Stomach smooth muscle (tissue), 2 donors: Measurements from ENCODE around the gene ERC1.

Source experiments
- H3K27ac ChIP-seq: one replicate; pipeline ENCODE4 v1.7.0; 2013; ENCODE audit warnings: mild to moderate bottlenecking, low read length, inconsistent platforms
- H3K27me3 ChIP-seq, 2 donors: one replicate each; pipeline ENCODE4 v1.7.0; 2013; ENCODE audit warnings: low read length in 2 of 2; ENCODE audit not compliant: insufficient read depth in 2 of 2, control insufficient read depth in 1 of 2
- H3K36me3 ChIP-seq, 2 donors: one replicate each; pipeline ENCODE4 v1.7.0; 2013; ENCODE audit warnings: low read length in 2 of 2; ENCODE audit not compliant: control insufficient read depth in 2 of 2, insufficient read depth in 2 of 2
- H3K4me1 ChIP-seq: one replicate; pipeline ENCODE4 v1.7.0; 2013; ENCODE audit warnings: low read length; ENCODE audit not compliant: control insufficient read depth, insufficient read depth
- H3K4me3 ChIP-seq, 2 donors: one replicate each; pipeline ENCODE4 v1.7.0; 2013; ENCODE audit warnings: low read length in 2 of 2
- H3K9ac ChIP-seq, 2 donors: one replicate each; pipeline ENCODE4 v1.7.0; 2013; ENCODE audit warnings: low read length in 2 of 2, mild to moderate bottlenecking in 1 of 2
- H3K9me3 ChIP-seq, 2 donors: one replicate each; pipeline ENCODE4 v1.7.0; 2013; ENCODE audit warnings: low read length in 2 of 2; ENCODE audit not compliant: control insufficient read depth in 2 of 2
- donor health status: healthy.
- donor health status: Pancreatic carcinoma.

Gene ERC1

DNA sequence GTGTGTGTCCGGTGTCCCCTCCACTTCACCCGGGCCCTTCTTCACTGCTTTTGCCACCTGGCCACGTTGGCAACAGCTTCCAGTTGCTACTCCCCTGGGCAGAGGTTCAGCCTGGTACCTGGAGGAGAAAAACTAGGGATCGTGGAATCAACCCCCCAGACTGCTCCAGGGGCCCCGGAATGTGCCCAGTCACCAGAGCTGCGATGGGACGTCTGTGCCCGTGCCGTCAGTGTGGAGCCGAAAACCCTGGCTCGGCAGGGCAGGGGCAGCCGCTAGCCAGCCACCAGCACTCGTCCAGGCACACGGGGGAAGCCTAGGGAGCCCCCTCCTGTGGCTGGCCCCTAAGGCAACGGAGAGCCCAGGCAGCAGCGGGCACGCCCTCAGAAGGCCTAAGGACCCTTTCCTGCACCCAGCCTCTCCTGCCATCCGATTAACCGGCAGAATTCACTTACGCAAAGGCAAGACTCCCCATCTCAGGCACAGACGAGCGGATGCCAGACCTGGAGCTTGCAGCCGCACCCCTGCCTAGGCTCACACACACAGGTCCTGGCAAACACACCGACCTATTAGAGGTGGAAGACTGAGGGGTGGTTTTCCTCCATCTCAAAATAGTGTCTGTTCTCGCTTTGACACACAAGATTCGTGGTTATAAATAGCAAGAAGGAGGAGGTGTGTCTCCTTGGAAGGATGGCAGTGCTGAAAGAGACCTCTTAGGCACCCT, 540.8 kb downstream of the ERC1 start:
- no peak overlapping the region for H3K9ac ChIP-seq
- peak overlapping the region in 1 of 2 donors; percentile 66 for H3K4me3 ChIP-seq
- H3K27ac ChIP-seq: no peak overlapping the region
- peaks cover 19% of the 10 kb centered on the region for H3K4me1 ChIP-seq
- no peaks in the 10 kb centered on the region for H3K36me3 ChIP-seq
- H3K9me3 ChIP-seq: no peaks in the 10 kb centered on the region
- peaks cover 14 to 26% of the 10 kb centered on the region in 2 donors for H3K27me3 ChIP-seq

DNA sequence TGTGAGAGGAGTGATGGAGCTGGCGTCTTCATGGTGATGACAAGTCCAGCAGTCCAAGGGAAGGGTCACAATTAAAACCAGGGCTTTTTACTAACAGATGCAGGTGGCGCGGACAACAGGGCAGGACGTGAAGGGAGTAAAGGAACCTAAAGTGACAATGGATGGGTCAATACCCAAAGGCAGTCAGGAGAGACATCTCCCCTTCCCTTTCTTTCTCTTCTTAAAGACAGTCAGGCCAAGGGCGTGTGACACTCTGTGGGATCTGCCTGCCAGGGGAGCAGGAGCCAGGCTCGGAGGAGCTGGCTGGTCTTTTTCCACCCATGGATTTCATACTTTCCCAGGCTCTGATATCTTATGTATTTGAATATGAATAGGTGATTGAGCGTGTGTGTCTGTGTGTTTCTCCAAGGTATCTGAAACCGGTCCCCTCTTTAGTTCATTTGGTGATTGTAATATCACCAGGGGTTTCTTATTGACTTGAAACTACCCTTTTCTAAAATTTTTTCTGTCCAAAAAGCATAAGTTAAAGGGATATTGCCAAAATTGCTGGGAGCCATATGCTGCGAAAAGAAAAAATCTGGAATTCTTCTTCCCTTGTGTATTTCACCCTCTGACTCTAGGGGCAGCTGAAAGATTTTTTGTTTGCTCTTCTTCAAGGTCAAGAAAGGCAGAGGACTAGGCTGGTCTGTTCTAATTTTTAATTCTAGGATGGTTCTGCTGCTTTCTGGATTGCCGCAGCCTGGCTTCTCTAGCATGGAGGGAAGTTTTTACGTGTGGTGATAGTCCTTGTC, 541.5 kb downstream of the ERC1 start:
- H3K36me3 ChIP-seq: no peaks in the 10 kb centered on the region
- H3K27me3 ChIP-seq: peaks cover 17 to 26% of the 10 kb centered on the region in 2 donors
- no peak overlapping the region for H3K27ac ChIP-seq
- no peaks in the 10 kb centered on the region for H3K9me3 ChIP-seq
- peaks cover 19% of the 10 kb centered on the region for H3K4me1 ChIP-seq
- no peak overlapping the region for H3K4me3 ChIP-seq
- no peak overlapping the region for H3K9ac ChIP-seq

DNA sequence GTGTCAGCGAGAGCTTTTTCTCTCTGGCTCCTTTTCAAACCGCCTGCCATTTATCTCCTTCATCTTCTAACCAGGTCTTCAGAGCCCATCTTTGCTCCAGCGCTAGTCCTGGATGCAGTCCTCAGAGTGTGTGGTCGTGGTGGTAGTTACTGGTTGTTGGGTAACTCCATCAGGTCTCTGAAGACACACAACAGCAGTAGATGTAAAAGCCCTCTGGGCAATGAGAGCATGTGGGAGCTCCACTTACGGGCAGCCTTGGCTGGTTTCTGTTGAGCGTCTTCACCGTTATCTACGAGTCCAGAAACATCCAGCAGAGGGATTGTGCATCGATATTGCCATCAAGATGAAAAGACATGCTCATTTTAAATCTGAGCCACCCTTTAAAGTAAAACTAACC, 542.2 kb downstream of the ERC1 start:
- H3K9me3 ChIP-seq: no peaks in the 10 kb centered on the region
- peaks cover 17 to 26% of the 10 kb centered on the region in 2 donors for H3K27me3 ChIP-seq
- no peak overlapping the region for H3K27ac ChIP-seq
- no peaks in the 10 kb centered on the region for H3K36me3 ChIP-seq
- no peak overlapping the region for H3K9ac ChIP-seq
- peaks cover 19% of the 10 kb centered on the region for H3K4me1 ChIP-seq
- H3K4me3 ChIP-seq: no peak overlapping the region

DNA sequence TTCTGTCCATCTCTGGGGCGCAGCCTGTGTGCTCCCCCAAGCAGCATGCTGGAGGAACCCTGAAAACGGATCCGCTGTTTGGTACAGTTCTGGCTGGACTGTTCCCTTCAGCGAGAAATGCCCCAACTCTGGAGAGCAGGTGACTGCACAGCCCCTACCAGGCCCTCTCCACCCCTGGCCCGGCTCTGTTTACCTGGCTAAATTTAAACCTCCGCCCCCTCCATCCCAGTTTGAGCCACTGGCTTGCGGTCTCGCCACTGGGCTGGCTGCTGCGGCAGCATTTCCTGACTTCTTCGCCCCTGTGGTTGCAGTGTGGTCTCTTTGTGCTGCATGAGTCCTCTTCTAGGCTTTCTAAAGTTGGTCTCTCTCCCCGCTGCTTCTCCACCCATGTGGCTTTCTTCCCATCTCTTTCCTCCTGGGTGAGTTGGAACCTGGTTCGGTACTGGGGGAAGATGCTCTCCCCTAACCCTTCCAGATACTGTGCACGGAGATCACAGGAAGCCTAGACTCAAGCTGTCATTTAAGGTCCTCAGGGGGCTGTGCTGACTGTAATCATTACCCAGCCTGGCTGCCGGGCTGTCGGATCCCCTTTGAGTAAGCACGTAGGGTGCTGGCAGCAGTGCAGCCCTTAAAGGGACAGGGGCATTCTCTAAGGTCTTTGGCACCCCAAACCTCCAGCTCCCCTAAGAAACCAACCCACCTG, 542.7 kb downstream of the ERC1 start:
- Histone ChIP-seq H3K27ac (no peak overlapping the region), H3K36me3 (no peaks in the 10 kb centered on the region), H3K4me3 (no peak overlapping the region), H3K27me3 (peaks cover 17 to 26% of the 10 kb centered on the region in 2 donors), H3K4me1 (peaks cover 19% of the 10 kb centered on the region), H3K9ac (no peak overlapping the region), H3K9me3 (no peaks in the 10 kb centered on the region)

DNA sequence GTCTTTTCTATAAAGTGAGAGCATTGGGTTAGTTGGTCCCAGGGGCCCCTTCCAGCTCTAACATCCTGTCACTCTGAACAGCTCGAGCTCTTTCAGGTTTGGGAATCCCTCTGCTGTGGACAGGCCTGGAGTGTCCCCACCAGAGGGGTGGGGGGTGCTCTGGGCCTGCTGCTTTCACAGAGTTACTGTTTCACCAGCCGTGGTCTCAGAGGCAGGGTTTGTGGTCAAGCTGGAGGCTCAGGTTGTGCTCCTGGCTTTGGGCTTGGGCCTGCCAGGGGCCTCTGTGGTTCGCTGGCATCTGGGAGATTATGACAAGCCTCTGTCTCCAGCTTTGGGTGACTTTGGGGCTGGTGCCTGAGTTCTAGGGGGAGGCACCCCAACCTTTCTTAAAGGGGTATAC, 543.7 kb downstream of the ERC1 start:
- peaks cover 15% of the 10 kb centered on the region for H3K4me1 ChIP-seq
- H3K27me3 ChIP-seq: peaks cover 13 to 16% of the 10 kb centered on the region in 2 donors
- no peaks in the 10 kb centered on the region for H3K9me3 ChIP-seq
- H3K9ac ChIP-seq: no peak overlapping the region
- H3K27ac ChIP-seq: no peak overlapping the region
- no peaks in the 10 kb centered on the region for H3K36me3 ChIP-seq
- H3K4me3 ChIP-seq: no peak overlapping the region

DNA sequence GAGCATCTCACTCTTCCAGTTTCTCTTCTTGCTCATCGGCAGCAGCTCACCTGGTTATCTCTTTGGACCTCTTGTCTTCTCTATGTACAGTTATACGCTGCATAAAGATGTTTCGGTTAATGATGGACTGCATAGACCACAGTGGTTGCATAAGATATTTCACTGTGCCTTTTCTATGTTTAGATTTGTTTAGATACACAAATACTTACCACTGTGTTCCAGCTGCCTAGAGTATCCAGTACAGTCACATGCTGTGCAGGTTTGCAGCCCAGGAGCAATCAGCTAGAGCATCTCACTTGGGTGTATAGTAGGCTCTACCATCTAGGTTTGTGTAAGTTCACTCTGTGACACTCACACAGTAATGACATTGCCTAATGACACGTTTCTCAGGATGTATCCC, 545.8 kb downstream of the ERC1 start:
- H3K4me1 ChIP-seq: peaks cover 6% of the 10 kb centered on the region
- peaks cover 8 to 9% of the 10 kb centered on the region in 2 donors for H3K27me3 ChIP-seq
- no peaks in the 10 kb centered on the region for H3K36me3 ChIP-seq
- no peak overlapping the region for H3K27ac ChIP-seq
- no peak overlapping the region for H3K9ac ChIP-seq
- H3K4me3 ChIP-seq: no peak overlapping the region
- H3K9me3 ChIP-seq: no peaks in the 10 kb centered on the region

DNA sequence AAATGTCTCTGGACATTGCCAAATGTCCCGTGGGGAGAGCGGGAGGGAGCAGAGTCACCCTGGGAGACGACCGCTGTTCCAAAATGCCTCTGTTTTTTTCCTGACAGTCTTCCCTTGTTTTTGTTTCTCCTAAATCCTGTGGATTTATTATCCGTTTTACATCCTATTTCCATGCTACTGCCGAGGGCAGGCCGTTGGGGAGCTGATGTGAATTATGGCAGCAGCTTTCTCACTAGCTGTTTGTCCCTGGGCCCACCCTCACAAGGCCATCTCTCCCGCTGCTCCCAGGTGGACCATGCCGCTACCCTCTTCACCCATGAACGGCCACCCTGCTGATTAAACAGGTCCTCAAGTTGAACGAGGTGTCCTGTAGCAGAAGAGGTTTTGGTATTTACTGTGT, 548.1 kb downstream of the ERC1 start:
- Histone ChIP-seq H3K27ac (no peak overlapping the region), H3K9ac (no peak overlapping the region), H3K36me3 (no peaks in the 10 kb centered on the region), H3K27me3 (peaks cover 0 to 3% of the 10 kb centered on the region in 2 donors), H3K9me3 (no peaks in the 10 kb centered on the region), H3K4me1 (no peaks in the 10 kb centered on the region), H3K4me3 (no peak overlapping the region)

DNA sequence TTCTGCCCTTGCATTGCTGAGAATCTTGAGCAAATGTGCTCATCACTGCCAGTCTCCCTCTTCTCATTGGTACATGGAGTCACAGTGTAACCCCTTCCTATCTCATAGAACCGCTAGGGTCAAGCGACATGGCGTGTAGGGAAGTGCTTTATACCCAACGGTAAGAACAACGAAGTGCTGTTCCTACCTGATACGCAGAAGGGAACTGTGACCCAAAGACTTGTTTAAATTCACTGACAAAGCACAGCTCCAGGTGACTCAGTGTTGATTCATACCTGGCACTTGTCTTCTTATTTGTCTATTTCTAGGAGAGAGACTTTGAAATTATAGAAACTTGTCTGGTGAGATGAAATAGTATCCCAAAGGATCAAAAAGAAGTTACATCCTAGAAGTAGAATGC, 549.7 kb downstream of the ERC1 start:
- Histone ChIP-seq H3K36me3 (no peaks in the 10 kb centered on the region), H3K9ac (no peak overlapping the region), H3K4me1 (no peaks in the 10 kb centered on the region), H3K27ac (no peak overlapping the region), H3K27me3 (peaks cover 0 to 3% of the 10 kb centered on the region in 2 donors), H3K9me3 (no peaks in the 10 kb centered on the region), H3K4me3 (no peak overlapping the region)

DNA sequence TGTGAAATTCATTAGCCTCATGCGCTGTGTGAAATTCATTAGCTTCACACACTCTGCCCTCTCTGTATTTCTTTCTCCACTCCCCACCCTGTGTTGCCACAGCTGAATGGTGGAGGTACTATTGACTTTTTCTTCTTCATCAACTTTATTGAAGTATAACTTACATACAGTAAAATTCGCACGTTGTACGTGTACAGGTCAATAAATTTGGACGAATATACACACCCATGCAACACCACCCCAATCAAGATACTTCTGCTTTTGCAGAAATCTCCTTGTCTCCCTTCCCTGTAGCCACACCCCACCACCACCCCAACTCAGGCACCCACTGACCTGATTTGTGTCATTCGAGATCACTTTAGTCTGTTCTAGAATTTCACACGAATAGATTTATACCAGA, 551.6 kb downstream of the ERC1 start:
- Histone ChIP-seq H3K4me1 (no peaks in the 10 kb centered on the region), H3K27ac (no peak overlapping the region), H3K36me3 (no peaks in the 10 kb centered on the region), H3K9me3 (no peaks in the 10 kb centered on the region), H3K4me3 (no peak overlapping the region), H3K9ac (no peak overlapping the region), H3K27me3 (no peaks in the 10 kb centered on the region)

DNA sequence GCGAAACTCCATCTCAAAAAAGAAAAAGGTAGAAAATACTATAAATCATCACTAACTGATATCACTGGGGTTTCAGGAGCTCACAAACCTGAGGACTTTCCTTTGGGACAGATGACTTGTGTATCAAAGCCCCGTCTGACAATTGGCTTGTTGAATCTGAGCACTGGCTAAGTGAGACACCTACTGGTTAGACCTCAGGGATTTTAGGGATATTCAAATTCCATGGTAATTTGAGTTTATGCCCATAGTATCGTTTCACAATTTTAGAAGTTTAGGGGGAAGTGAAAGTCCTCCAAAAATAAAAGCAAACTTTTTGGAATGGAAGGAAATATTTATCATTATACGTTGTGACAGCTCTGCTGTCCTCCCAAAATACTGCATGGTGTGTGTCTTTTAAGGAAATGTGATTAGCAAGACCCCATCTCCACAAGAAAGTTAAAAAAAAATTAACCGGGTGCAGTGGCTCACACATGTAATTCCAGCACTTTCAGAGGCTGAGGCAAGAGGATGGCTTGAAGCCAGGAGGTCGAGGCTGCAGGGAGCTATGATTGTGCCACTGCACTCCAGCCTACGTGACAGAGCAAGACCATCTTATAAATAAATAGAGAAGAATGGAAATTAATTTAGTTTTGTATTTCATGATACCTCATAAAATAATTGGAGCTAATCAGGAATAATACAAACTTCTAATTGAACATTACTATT, 554.1 kb downstream of the ERC1 start:
- Histone ChIP-seq H3K27me3 (no peaks in the 10 kb centered on the region), H3K9me3 (no peaks in the 10 kb centered on the region), H3K4me3 (no peak overlapping the region), H3K9ac (no peak overlapping the region), H3K4me1 (no peaks in the 10 kb centered on the region), H3K36me3 (no peaks in the 10 kb centered on the region), H3K27ac (no peak overlapping the region)
